Neural cell (in vitro differentiated cells): ENCODE data around the gene MKRN2OS. TPM values are rescaled to one million over a fixed set of nuclear protein-coding genes. Genes with fewer than 3 reads are reported as not detected.

ENCODE experiments used
- H2AFZ ChIP-seq: fragments of 200-600, 300-800 bp; sonication (generic), shearing (Covaris generic); 2 replicates; pipeline ENCODE4 v1.6.0; 2014; ENCODE audit warnings: low read depth, mild to moderate bottlenecking, antibody characterized with exemption, low read length, moderate library complexity
- H3F3A ChIP-seq: fragments of 200-600 bp; shearing (Covaris generic); 2 replicates; pipeline ENCODE4 v1.6.1; 2016; ENCODE audit warnings: mild to moderate bottlenecking, moderate library complexity, mixed read lengths, antibody characterized with exemption, low read length; ENCODE audit not compliant: insufficient read depth, poor library complexity, severe bottlenecking
- H3K27ac ChIP-seq: fragments of 200-600, 300-800 bp; sonication (generic), shearing (Covaris generic); 2 replicates; pipeline ENCODE4 v1.5.1; 2014; ENCODE audit warnings: mild to moderate bottlenecking, low read length, moderate library complexity
- H3K27me3 ChIP-seq: fragments of 300-800, 200-600 bp; sonication (generic), shearing (Covaris generic); 2 replicates; pipeline ENCODE4 v1.6.0; 2014; ENCODE audit warnings: mild to moderate bottlenecking, low read depth, low read length, moderate library complexity; ENCODE audit not compliant: insufficient read depth
- H3K36me3 ChIP-seq: fragments of 300-800, 200-600 bp; sonication (generic), shearing (Covaris generic); 2 replicates; pipeline ENCODE4 v1.5.1; 2014; ENCODE audit warnings: mild to moderate bottlenecking, antibody characterized with exemption, low read length, moderate library complexity; ENCODE audit not compliant: insufficient read depth
- H3K4me2 ChIP-seq: fragments of 300-800, 200-600 bp; sonication (generic), shearing (Covaris generic); 2 replicates; pipeline ENCODE4 v1.6.0; 2014; ENCODE audit warnings: mild to moderate bottlenecking, low read length
- H3K4me3 ChIP-seq: fragments of 300-800, 200-600 bp; sonication (generic), shearing (Covaris generic); 2 replicates; pipeline ENCODE4 v1.5.1; 2014; ENCODE audit warnings: mild to moderate bottlenecking, low read length, moderate library complexity
- H3K79me2 ChIP-seq: fragments of 200-600 bp; shearing (Covaris generic); replicated peaks from 2 replicates; pipeline ENCODE4 v1.6.0; 2014; ENCODE audit warnings: mild to moderate bottlenecking, low read length, moderate library complexity; ENCODE audit not compliant: insufficient read depth
- H3K9ac ChIP-seq: fragments of 300-800, 200-600 bp; sonication (generic), shearing (Covaris generic); 2 replicates; pipeline ENCODE4 v1.6.1; 2016; ENCODE audit warnings: mild to moderate bottlenecking, low read length, mixed read lengths
- H3K9me2 ChIP-seq: fragments of 200-600 bp; shearing (Covaris generic); 2 replicates; pipeline ENCODE4 v1.6.1; 2016; ENCODE audit warnings: mild to moderate bottlenecking, low read length, mixed read lengths; ENCODE audit not compliant: insufficient read depth
- H3K9me3 ChIP-seq: fragments of 200-600, 300-800 bp; sonication (generic), shearing (Covaris generic); 2 replicates; pipeline ENCODE4 v1.6.1; 2016; ENCODE audit warnings: mild to moderate bottlenecking, mixed run types, low read length, moderate library complexity, mixed read lengths
- H4K20me1 ChIP-seq: fragments of 200-600 bp; shearing (Covaris generic); 2 replicates; pipeline ENCODE4 v1.6.1; 2016; ENCODE audit warnings: mild to moderate bottlenecking, mixed run types; ENCODE audit not compliant: insufficient read depth
- CTCF ChIP-seq: fragments of 450-650 bp; IDR thresholded peaks from 2 replicates; pipeline ENCODE4 v1.5.1; 2014; ENCODE audit warnings: antibody characterized with exemption, mild to moderate bottlenecking, moderate library complexity; ENCODE audit not compliant: poor library complexity, severe bottlenecking
- EP300 ChIP-seq: fragments of 450-650 bp; conservative IDR thresholded peaks from 2 replicates; pipeline ENCODE4 v1.6.1; 2014; ENCODE audit warnings: antibody characterized with exemption, mild to moderate bottlenecking, moderate library complexity; ENCODE audit not compliant: poor library complexity, severe bottlenecking
- EZH2 ChIP-seq: fragments of 200-600, 300-800 bp; shearing (Covaris generic), sonication (generic); IDR thresholded peaks from 2 replicates; pipeline ENCODE4 v1.6.1; 2014; ENCODE audit warnings: antibody characterized with exemption, low read length, borderline replicate concordance, mild to moderate bottlenecking; ENCODE audit not compliant: insufficient read depth, poor library complexity, severe bottlenecking
- MXI1 ChIP-seq: fragments of 450-650 bp; conservative IDR thresholded peaks from 2 replicates; pipeline ENCODE4 v1.6.1; 2014; ENCODE audit warnings: antibody characterized with exemption, mild to moderate bottlenecking; ENCODE audit not compliant: poor library complexity, severe bottlenecking
- POLR2AphosphoS5 ChIP-seq: IDR thresholded peaks from 2 replicates; pipeline ENCODE4 v1.6.1; 2012
- RAD21 ChIP-seq: fragments of 450-650 bp; conservative IDR thresholded peaks from 2 replicates; pipeline ENCODE4 v1.6.1; 2014; ENCODE audit warnings: antibody characterized with exemption, mild to moderate bottlenecking, moderate library complexity
- SMC3 ChIP-seq: fragments of 450-650 bp; conservative IDR thresholded peaks from 2 replicates; pipeline ENCODE4 v1.6.1; 2014; ENCODE audit warnings: antibody characterized with exemption, mild to moderate bottlenecking, moderate library complexity; ENCODE audit not compliant: poor library complexity
- TAF1 ChIP-seq: IDR thresholded peaks from 2 replicates; pipeline ENCODE4 v1.6.1; 2012; ENCODE audit warnings: low read depth
- polyA minus RNA-seq: library from RNA; depleted of rRNA, polyadenylated mRNA; stranded (reverse); fragments of >200 nt; gene quantifications from 2 replicates; pipeline ENCODE4 v1.2.3, GENCODE V29; 2014
- polyA plus RNA-seq: library from polyadenylated mRNA; depleted of rRNA; stranded (reverse); fragments of >200 nt; gene quantifications from 2 replicates; pipeline ENCODE4 v1.2.3, GENCODE V29; 2014

The MKRN2OS gene
- polyA plus RNA-seq: 0.36 TPM in 1 of 2 replicates, not detected in the other
- not detected in 2 replicates for polyA minus RNA-seq

- H3K9ac ChIP-seq: no peak within 1 kb of the TSS
- no peak within 1 kb of the TSS for H3K4me3 ChIP-seq
- no peaks in the 10 kb centered on the region for H3K9me2 ChIP-seq
- H4K20me1 ChIP-seq: no peaks in the 10 kb centered on the region
- no peak within 1 kb of the TSS for H3K4me2 ChIP-seq
- H2AFZ ChIP-seq: no peak within 1 kb of the TSS
- no peaks in the 10 kb centered on the region for H3K79me2 ChIP-seq
- no peaks in the 10 kb centered on the region for H3F3A ChIP-seq
- no peaks in the 10 kb centered on the region for H3K9me3 ChIP-seq
- TF ChIP-seq POLR2AphosphoS5: no peak
- no peak for TF ChIP-seq EP300
- TF ChIP-seq TAF1: no peak
- no peak for TF ChIP-seq MXI1
- TF ChIP-seq RAD21: no peak
- H3K27ac ChIP-seq: no peak within 1 kb of the TSS
- no peaks in the 10 kb centered on the region for H3K27me3 ChIP-seq
- H3K36me3 ChIP-seq: no peaks in the 10 kb centered on the region
Observed at GRCh38 chr3:12545473-12545791, at the start of gene MKRN2OS. TSS of gene MKRN2OS (minus strand) at chr3:12545499. CDS start at chr3:12545464, 35 bp downstream.

GRCh38 chr3:12593473-12593872 lies 48.2 kb upstream of the MKRN2OS start:
- TF ChIP-seq TAF1 (no peak), CTCF (no peak), MXI1 (no peak), POLR2AphosphoS5 (no peak), RAD21 (no peak)
- Histone ChIP-seq H3K79me2 (no peaks in the 10 kb centered on the region), H3F3A (no peaks in the 10 kb centered on the region), H3K27ac (no peak overlapping the region), H4K20me1 (no peaks in the 10 kb centered on the region), H3K36me3 (peaks cover 18% of the 10 kb centered on the region), H3K4me3 (no peak overlapping the region), H3K9me3 (no peaks in the 10 kb centered on the region), H3K9ac (no peak overlapping the region), H3K4me2 (no peak overlapping the region), H2AFZ (no peak overlapping the region), H3K27me3 (no peaks in the 10 kb centered on the region), H3K9me2 (no peaks in the 10 kb centered on the region)

- Histone ChIP-seq H3K79me2 (no peaks in the 10 kb centered on the region), H3K9me2 (no peaks in the 10 kb centered on the region), H3K4me3 (no peak overlapping the region), H3K4me2 (no peak overlapping the region), H3K27me3 (no peaks in the 10 kb centered on the region), H4K20me1 (no peaks in the 10 kb centered on the region), H3K9ac (no peak overlapping the region), H3K27ac (no peak overlapping the region), H3F3A (no peaks in the 10 kb centered on the region), H2AFZ (no peak overlapping the region), H3K36me3 (peaks cover 24% of the 10 kb centered on the region), H3K9me3 (no peaks in the 10 kb centered on the region)
- no peak for TF ChIP-seq EP300
Observed at GRCh38 chr3:12591997-12592715, 46.9 kb upstream of the MKRN2OS start.

GRCh38 chr3:12591456-12591855 lies 46.2 kb upstream of the MKRN2OS start:
- Histone ChIP-seq H3K27me3 (no peaks in the 10 kb centered on the region), H3K9me3 (no peaks in the 10 kb centered on the region), H3K27ac (no peak overlapping the region), H3K4me2 (no peak overlapping the region), H3K79me2 (no peaks in the 10 kb centered on the region), H3K4me3 (no peak overlapping the region), H3F3A (no peaks in the 10 kb centered on the region), H4K20me1 (no peaks in the 10 kb centered on the region), H2AFZ (no peak overlapping the region), H3K9me2 (no peaks in the 10 kb centered on the region), H3K9ac (no peak overlapping the region), H3K36me3 (peaks cover 24% of the 10 kb centered on the region)
- TF ChIP-seq RAD21: no peak
- no peak for TF ChIP-seq SMC3
- TF ChIP-seq EZH2: no peak
- no peak for TF ChIP-seq CTCF
- no peak for TF ChIP-seq POLR2AphosphoS5
- TF ChIP-seq TAF1: no peak
